ENCODE data around the gene RSKR. TPM values are rescaled to one million over a fixed set of nuclear protein-coding genes. Genes with fewer than 3 reads are reported as not detected.
"Not testable (repeated sequence)": the region's sequence is repeated elsewhere in the genome, so short reads cannot be mapped to it uniquely, and the experiment has no call there.

Gene RSKR
- total and polyA plus RNA-seq, 2 of the 4 experiments (the other 2 are of a cell fraction): 2.2 to 6.8 TPM

GRCh38 chr17:28658342-28658741, 44.4 kb upstream of the RSKR start:
- H2BK15ac ChIP-seq (ENCODE audit: low read depth, low read length); H2AFZ ChIP-seq (replicated peaks; ENCODE audit: low read length, poor library complexity); H3K18ac ChIP-seq (ENCODE audit: low read depth, low read length); H3K27me3 ChIP-seq (ENCODE audit: control insufficient read depth, insufficient read depth, low read length); H3K27ac ChIP-seq (ENCODE audit: insufficient read depth, low read length); H4K91ac ChIP-seq (ENCODE audit: insufficient read depth, low read depth, low read length); BruUV-seq (replicated peaks); H2BK5ac ChIP-seq (ENCODE audit: low read depth, low read length, poor library complexity, severe bottlenecking); H3K14ac ChIP-seq (replicated peaks; ENCODE audit: low read depth, low read length); H3K9ac ChIP-seq (ENCODE audit: low read depth, low read length); H3K4ac ChIP-seq (ENCODE audit: low read depth, low read length); DNase-seq; H3K4me1 ChIP-seq (ENCODE audit: control insufficient read depth, insufficient read depth, low read length); ATAC-seq (ENCODE audit: low read depth); in situ Hi-C loops (cut with MboI; ENCODE audit: low sequenced_read_pairs); H3K23ac ChIP-seq (ENCODE audit: low read depth, low read length); H2AK9ac ChIP-seq (replicated peaks; ENCODE audit: low read depth, low read length, poor library complexity); H4K8ac ChIP-seq (ENCODE audit: low read depth in 2 of 2, low read length in 2 of 2); dilution Hi-C loops (cut with HindIII; ENCODE audit: low sequenced_read_pairs, unreplicated experiment); H3K4me2 ChIP-seq (ENCODE audit: low read depth, low read length); H3K56ac ChIP-seq (ENCODE audit: extremely low read depth, insufficient read depth, low read length); H3K9me1 ChIP-seq (ENCODE audit: insufficient read depth, low read length); H3K4me3 ChIP-seq (ENCODE audit: insufficient read depth, low read depth, low read length); H2BK20ac ChIP-seq (ENCODE audit: low read depth, low read length); H4K5ac ChIP-seq (ENCODE audit: low read depth, low read length); intact Hi-C loops (cut with micrococcal nuclease); H3K9me3 ChIP-seq (ENCODE audit: control insufficient read depth, insufficient read depth, low read length); H2BK120ac ChIP-seq (ENCODE audit: low read depth, low read length); H2AK5ac ChIP-seq (ENCODE audit: low read depth, low read length); POLR2A ChIA-PET (ENCODE audit: unreplicated experiment): not testable (repeated sequence)
- CTCF ChIA-PET: interaction anchor here (0.8 kb wide), 1 partner anchor 11 kb away, joined by 3 read pairs; no protein-coding TSS in a partner anchor
- peaks cover 14 to 57% of the 10 kb centered on the region in 2 experiments for H3K79me1 ChIP-seq (ENCODE audit: low read depth in 1 of 2, low read length in 2 of 2)
- WGBS, 2 experiments (ENCODE audit: extremely low coverage in 2 of 2, insufficient read length in 1 of 2): 100% methylated on average over 3 of the region's 8 CpGs; no CpG with 5 or more reads in 1 of the 2 experiments
- H4K20me1 ChIP-seq (ENCODE audit: insufficient read depth, low read length): peaks cover 36% of the 10 kb centered on the region
- H3K36me3 ChIP-seq (ENCODE audit: control insufficient read depth, insufficient read depth, low read length): peaks cover 22% of the 10 kb centered on the region
